Keratinocyte (primary cell): ENCODE results near the gene TRAF1. TPM values are rescaled to one million over a fixed set of nuclear protein-coding genes. Genes with fewer than 3 reads are reported as not detected.

Source experiments
- DNase-seq: peaks from one replicate; pipeline ENCODE4 v3.0.0-alpha.2; 2011; ENCODE audit warnings: low read depth, missing footprints, low spot score
- FAIRE-seq: peaks from 2 replicates; lab custom pipeline; 2011; peaks lifted over from hg19 to GRCh38; lab: Jason Lieb, UNC
- H2AFZ ChIP-seq: 2 replicates; pipeline ENCODE4 v1.6.0; 2012; ENCODE audit warnings: low read length, control low read depth, inconsistent platforms; ENCODE audit not compliant: control insufficient read depth
- H3K27ac ChIP-seq: 2 replicates; pipeline ENCODE4 v1.5.1; 2011; ENCODE audit warnings: low read length; ENCODE audit not compliant: control insufficient read depth, insufficient read depth
- H3K27me3 ChIP-seq: 3 replicates; pipeline ENCODE4 v1.6.0; 2011; ENCODE audit warnings: low read length; ENCODE audit not compliant: control insufficient read depth, insufficient read depth; ENCODE audit errors: extremely low read depth
- H3K36me3 ChIP-seq, 2 experiments: 2 replicates in 1 of 2; 3 replicates in 1 of 2; pipeline ENCODE4 v1.5.1; 2011; ENCODE audit warnings: low read length in 2 of 2, mild to moderate bottlenecking in 1 of 2; ENCODE audit not compliant: control insufficient read depth in 2 of 2, insufficient read depth in 2 of 2; ENCODE audit errors: extremely low read depth in 1 of 2
- H3K4me1 ChIP-seq: 3 replicates; pipeline ENCODE4 v1.5.1; 2011; ENCODE audit warnings: low read length; ENCODE audit not compliant: control insufficient read depth, insufficient read depth; ENCODE audit errors: extremely low read depth
- H3K4me2 ChIP-seq: 3 replicates; pipeline ENCODE4 v1.6.0; 2011; ENCODE audit warnings: low read depth, low read length; ENCODE audit not compliant: control insufficient read depth, insufficient read depth; ENCODE audit errors: extremely low read depth
- H3K4me3 ChIP-seq, 3 experiments: fragments of 200-600 bp in 1 of 3; sonication (generic) in 1 of 3; 2 replicates in 2 of 3; 3 replicates in 1 of 3; pipeline ENCODE4 v1.5.1; 2011 to 2016; ENCODE audit warnings: low read length in 3 of 3, mild to moderate bottlenecking in 3 of 3, control low read depth in 2 of 3, inconsistent platforms in 1 of 3, low read depth in 1 of 3, mixed read lengths in 1 of 3, mixed run types in 1 of 3, moderate library complexity in 1 of 3; ENCODE audit not compliant: control insufficient read depth in 2 of 3, insufficient read depth in 2 of 3; ENCODE audit errors: extremely low read depth in 1 of 3
- H3K79me2 ChIP-seq: 2 replicates; pipeline ENCODE4 v1.6.0; 2012; ENCODE audit warnings: low read length; ENCODE audit not compliant: control insufficient read depth, insufficient read depth
- H3K9ac ChIP-seq: 3 replicates; pipeline ENCODE4 v1.6.0; 2011; ENCODE audit warnings: low read length; ENCODE audit not compliant: control insufficient read depth, insufficient read depth; ENCODE audit errors: extremely low read depth
- H3K9me1 ChIP-seq: 3 replicates; pipeline ENCODE4 v1.6.0; 2011; ENCODE audit warnings: low read length; ENCODE audit not compliant: control insufficient read depth, insufficient read depth; ENCODE audit errors: extremely low read depth
- H3K9me3 ChIP-seq: 2 replicates; pipeline ENCODE4 v1.5.1; 2012; ENCODE audit warnings: low read depth, low read length; ENCODE audit not compliant: control insufficient read depth
- H4K20me1 ChIP-seq: 3 replicates; pipeline ENCODE4 v1.6.0; 2011; ENCODE audit warnings: low read length; ENCODE audit not compliant: control insufficient read depth, insufficient read depth; ENCODE audit errors: extremely low read depth
- EZH2 ChIP-seq: IDR thresholded peaks from one replicate; pipeline ENCODE4 v1.6.1; 2012; ENCODE audit warnings: inconsistent platforms, mild to moderate bottlenecking, low read length, moderate library complexity
- dilution Hi-C: fragments of 300-500 bp; cut with MboI; formaldehyde crosslinking; loops from one replicate; pipeline ENCODE4 v1.7.0; 2020; ENCODE audit warnings: low sequenced_read_pairs; ENCODE audit not compliant: extremely low pct_ligation_motif_present
- polyA plus RNA-seq, 5 experiments: library from polyadenylated mRNA; depleted of rRNA in 3 of 5; stranded (reverse) in 3 of 5; stranded (forward) in 1 of 5; unstranded in 1 of 5; fragments of >200 nt; gene quantifications; 1 replicate in 1 of 5; 2 replicates in 3 of 5; 3 replicates in 1 of 5; pipeline versions ENCODE4 v1.2.1 to v1.2.3, GENCODE V29; 2011 to 2012; ENCODE audit warnings: missing spikeins in 2 of 5, low read depth in 1 of 5, low replicate concordance in 1 of 5
- TF ChIP-seq, protein P1 (sequence below), 3 experiments: IDR thresholded peaks in 1 of 3; conservative IDR thresholded peaks in 1 of 3; optimal IDR thresholded peaks in 1 of 3; 2 replicates in 2 of 3; 3 replicates in 1 of 3; pipeline versions ENCODE3 to v1.5.1; 2011; ENCODE audit warnings: low read length in 3 of 3, mild to moderate bottlenecking in 3 of 3, moderate library complexity in 2 of 3, control low read depth in 1 of 3, inconsistent platforms in 1 of 3; ENCODE audit not compliant: insufficient read depth in 2 of 3; ENCODE audit errors: extremely low read depth in 1 of 3

The TRAF1 gene
- polyA plus RNA-seq, 1 donor (not counting 4 experiments of a cell fraction or from before 2014, with no cell fraction given): 1.2 TPM

DNA sequence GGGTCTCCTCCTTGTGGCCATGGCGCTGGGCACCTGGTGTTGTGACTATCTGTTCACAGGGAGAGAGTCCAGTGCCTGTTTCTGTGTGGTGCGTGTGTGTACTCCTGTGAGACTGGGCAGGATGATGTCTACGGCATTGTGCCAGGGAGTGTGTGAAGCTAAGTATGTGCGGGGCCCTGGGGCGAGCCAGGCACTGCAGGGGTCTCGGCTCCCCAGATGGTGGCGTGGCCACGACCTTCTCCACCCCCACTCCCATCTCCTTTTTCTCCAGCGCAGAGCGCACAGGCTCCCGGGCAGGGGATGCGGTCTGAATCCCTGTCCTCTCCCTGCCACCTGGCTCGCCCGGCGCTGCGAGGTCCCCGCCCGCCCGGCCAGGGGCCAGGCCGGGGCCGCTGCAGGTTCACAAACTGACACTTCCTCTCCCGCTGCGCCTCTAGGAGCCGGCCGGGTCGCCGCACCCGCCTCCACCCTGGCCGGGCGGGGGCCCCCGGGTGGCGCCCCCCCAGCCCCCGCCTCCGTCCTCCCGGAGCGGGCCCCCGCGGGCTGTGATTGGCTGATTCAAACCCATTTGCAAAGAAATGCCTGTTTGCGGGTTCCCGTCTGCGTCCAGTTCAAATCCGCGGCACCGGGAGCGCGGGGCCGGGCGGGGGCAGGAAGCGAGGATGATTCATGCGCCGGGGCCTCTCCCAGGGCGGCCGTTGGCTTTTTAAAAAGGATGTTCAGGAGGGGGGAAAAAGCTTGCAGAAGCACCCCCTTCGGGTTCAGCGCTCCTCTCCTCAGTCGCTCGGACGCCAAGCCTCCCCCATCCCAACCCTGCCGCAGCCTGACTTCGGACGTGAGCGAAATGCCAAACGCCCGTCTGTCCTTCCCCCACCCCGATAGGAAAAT is 50.4 kb downstream of the TRAF1 start:
- Histone ChIP-seq H4K20me1 (no peaks in the 10 kb centered on the region), H3K36me3 (peaks cover 1 to 16% of the 10 kb centered on the region in 2 experiments), H3K79me2 (no peaks in the 10 kb centered on the region), H3K9me3 (no peaks in the 10 kb centered on the region), H3K27ac (peak overlapping the region; percentile 80), H3K27me3 (no peaks in the 10 kb centered on the region), H3K4me1 (peaks cover 34% of the 10 kb centered on the region), H3K4me3 (peak overlapping the region; percentile 51 to 82 (median 72)), H3K9ac (peak overlapping the region; percentile 79), H3K9me1 (no peaks in the 10 kb centered on the region), H3K4me2 (peak overlapping the region; percentile 50), H2AFZ (peak overlapping the region; percentile 58)
- peak; percentile 28 for DNase-seq
- TF ChIP-seq, protein P1, sequence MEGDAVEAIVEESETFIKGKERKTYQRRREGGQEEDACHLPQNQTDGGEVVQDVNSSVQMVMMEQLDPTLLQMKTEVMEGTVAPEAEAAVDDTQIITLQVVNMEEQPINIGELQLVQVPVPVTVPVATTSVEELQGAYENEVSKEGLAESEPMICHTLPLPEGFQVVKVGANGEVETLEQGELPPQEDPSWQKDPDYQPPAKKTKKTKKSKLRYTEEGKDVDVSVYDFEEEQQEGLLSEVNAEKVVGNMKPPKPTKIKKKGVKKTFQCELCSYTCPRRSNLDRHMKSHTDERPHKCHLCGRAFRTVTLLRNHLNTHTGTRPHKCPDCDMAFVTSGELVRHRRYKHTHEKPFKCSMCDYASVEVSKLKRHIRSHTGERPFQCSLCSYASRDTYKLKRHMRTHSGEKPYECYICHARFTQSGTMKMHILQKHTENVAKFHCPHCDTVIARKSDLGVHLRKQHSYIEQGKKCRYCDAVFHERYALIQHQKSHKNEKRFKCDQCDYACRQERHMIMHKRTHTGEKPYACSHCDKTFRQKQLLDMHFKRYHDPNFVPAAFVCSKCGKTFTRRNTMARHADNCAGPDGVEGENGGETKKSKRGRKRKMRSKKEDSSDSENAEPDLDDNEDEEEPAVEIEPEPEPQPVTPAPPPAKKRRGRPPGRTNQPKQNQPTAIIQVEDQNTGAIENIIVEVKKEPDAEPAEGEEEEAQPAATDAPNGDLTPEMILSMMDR (optimal IDR thresholded peaks at IDR 0.05 in 1 of 3, IDR thresholded peaks at IDR 0.05 in 1 of 3, conservative IDR thresholded peaks at IDR 0.05 in 1 of 3; ENCODE audit: extremely low read depth in 1 of 3, insufficient read depth in 2 of 3, low read length in 3 of 3): no peak
- TF ChIP-seq EZH2: no peak
- no peak for FAIRE-seq
- dilution Hi-C loops: no loop called here

DNA sequence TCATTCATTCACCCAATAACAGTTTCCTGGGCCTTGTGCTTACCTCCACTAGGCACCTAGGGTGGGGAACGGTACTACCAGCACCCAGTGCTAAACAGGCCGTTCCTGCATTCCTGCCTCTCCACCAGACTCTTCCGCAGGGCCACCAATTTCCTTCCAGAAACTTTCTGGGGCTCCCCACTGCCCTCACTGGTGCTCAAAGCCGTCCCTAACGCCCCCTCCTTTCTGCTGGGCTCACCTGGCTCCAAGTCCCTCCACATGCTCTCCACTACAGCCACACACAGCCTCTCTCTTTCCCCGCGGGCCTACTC is 51.0 kb downstream of the TRAF1 start:
- H3K9ac ChIP-seq: peak overlapping the region; percentile 79
- H3K27ac ChIP-seq: peak overlapping the region; percentile 80
- no peak for FAIRE-seq
- H4K20me1 ChIP-seq: no peaks in the 10 kb centered on the region
- peak overlapping the region in 2 of 3 experiments; percentile 72 to 82 for H3K4me3 ChIP-seq
- dilution Hi-C loops: no loop called here
- peak overlapping the region; percentile 50 for H3K4me2 ChIP-seq
- DNase-seq: no peak
- H3K4me1 ChIP-seq: peaks cover 34% of the 10 kb centered on the region
- no peaks in the 10 kb centered on the region for H3K9me1 ChIP-seq
- no peaks in the 10 kb centered on the region for H3K9me3 ChIP-seq
- H3K79me2 ChIP-seq: no peaks in the 10 kb centered on the region
- H3K36me3 ChIP-seq: peaks cover 1 to 16% of the 10 kb centered on the region in 2 experiments
- H2AFZ ChIP-seq: no peak overlapping the region
- TF ChIP-seq EZH2: no peak
- TF ChIP-seq, protein P1 (optimal IDR thresholded peaks at IDR 0.05 in 1 of 3, IDR thresholded peaks at IDR 0.05 in 1 of 3, conservative IDR thresholded peaks at IDR 0.05 in 1 of 3; ENCODE audit: extremely low read depth in 1 of 3, insufficient read depth in 2 of 3, low read length in 3 of 3): no peak
- H3K27me3 ChIP-seq: no peaks in the 10 kb centered on the region
